OCI-LY1 (cell line): ENCODE data around the gene TFB2M.
A peak's percentile ranks its signal among the peaks of the same experiment; 100 is the strongest.
"Not testable (repeated sequence)": the region's sequence is repeated elsewhere in the genome, so short reads cannot be mapped to it uniquely, and the experiment has no call there.

Experiments
- H2AFZ ChIP-seq: fragments of 200-600 bp; sonication (generic), shearing (Covaris generic); 2 replicates; pipeline ENCODE4 v1.6.0; 2014; ENCODE audit warnings: antibody characterized with exemption, mild to moderate bottlenecking, low read length
- H3F3A ChIP-seq: fragments of 200-600 bp; sonication (generic), shearing (Covaris generic); 2 replicates; pipeline ENCODE4 v1.6.0; 2014; ENCODE audit warnings: mild to moderate bottlenecking, antibody characterized with exemption, low read length, moderate library complexity; ENCODE audit not compliant: insufficient read depth
- H3K27ac ChIP-seq: fragments of 200-600 bp; sonication (generic); 2 replicates; pipeline ENCODE4 v1.5.1; 2014; ENCODE audit warnings: low read length, mixed run types, mild to moderate bottlenecking, low read depth; ENCODE audit not compliant: poor library complexity, severe bottlenecking
- H3K27me3 ChIP-seq: fragments of 200-600 bp; sonication (generic); 2 replicates; pipeline ENCODE4 v1.6.0; 2014; ENCODE audit warnings: antibody characterized with exemption, mild to moderate bottlenecking, low read length, moderate library complexity; ENCODE audit not compliant: insufficient read depth
- H3K36me3 ChIP-seq: fragments of 200-600 bp; sonication (generic); 2 replicates; pipeline ENCODE4 v1.6.1; 2014; ENCODE audit warnings: mild to moderate bottlenecking, antibody characterized with exemption, low read length, moderate library complexity, mixed read lengths; ENCODE audit not compliant: insufficient read depth
- H3K4me1 ChIP-seq: fragments of 200-600 bp; sonication (generic); 2 replicates; pipeline ENCODE4 v1.5.1; 2014; ENCODE audit warnings: mild to moderate bottlenecking, low read length, moderate library complexity; ENCODE audit not compliant: insufficient read depth, severe bottlenecking
- H3K4me2 ChIP-seq: fragments of 200-600 bp; sonication (generic), shearing (Covaris generic); 2 replicates; pipeline ENCODE4 v1.6.1; 2014; ENCODE audit warnings: low read length
- H3K4me3 ChIP-seq: fragments of 200-600 bp; sonication (generic); 2 replicates; pipeline ENCODE4 v1.5.1; 2014; ENCODE audit warnings: low read length, low read depth, mild to moderate bottlenecking, mixed read lengths; ENCODE audit not compliant: poor library complexity, severe bottlenecking
- H3K79me2 ChIP-seq: fragments of 200-600 bp; shearing (Covaris generic); 2 replicates; pipeline ENCODE4 v1.6.1; 2016; ENCODE audit warnings: mixed run types, low read length, mixed read lengths; ENCODE audit not compliant: insufficient read depth
- H3K9ac ChIP-seq: fragments of 200-600 bp; sonication (generic), shearing (Covaris generic); 2 replicates; pipeline ENCODE4 v1.6.1; 2014; ENCODE audit warnings: mild to moderate bottlenecking, low read length, mixed read lengths
- H3K9me2 ChIP-seq: fragments of 200-600 bp; sonication (generic), shearing (Covaris generic); 2 replicates; pipeline ENCODE4 v1.6.1; 2014; ENCODE audit warnings: low read depth, mild to moderate bottlenecking, low read length, mixed read lengths
- H3K9me3 ChIP-seq: fragments of 200-600 bp; shearing (Covaris generic); 2 replicates; pipeline ENCODE4 v1.6.1; 2014; ENCODE audit warnings: low read length, mixed read lengths
- H4K20me1 ChIP-seq: fragments of 200-600 bp; sonication (generic), shearing (Covaris generic); 2 replicates; pipeline ENCODE4 v1.6.0; 2016; ENCODE audit warnings: mild to moderate bottlenecking, low read length; ENCODE audit not compliant: insufficient read depth
- CTCF ChIP-seq: fragments of 200-600 bp; sonication (generic), shearing (Covaris generic); IDR thresholded peaks from 2 replicates; pipeline ENCODE4 v1.5.1; 2017; ENCODE audit warnings: mild to moderate bottlenecking, antibody characterized with exemption, low read length, moderate library complexity, mixed read lengths
- EZH2 ChIP-seq: fragments of 200-600 bp; sonication (generic), shearing (Covaris generic); IDR thresholded peaks from 2 replicates; pipeline ENCODE4 v1.8.0; 2017; ENCODE audit warnings: borderline replicate concordance, mixed run types, mild to moderate bottlenecking, antibody characterized with exemption, low read length, moderate library complexity, mixed read lengths

Gene TFB2M

GRCh38 chr1:246565751-246566127 lies 322 bp downstream of the TFB2M start:
- Histone ChIP-seq H3K79me2 (peaks cover 63% of the 10 kb centered on the region), H3K9me2 (no peaks in the 10 kb centered on the region), H3K4me2 (peak overlapping the region; percentile 80), H3K4me1 (peaks cover 51% of the 10 kb centered on the region), H3K9ac (peak overlapping the region; percentile 70), H3K9me3 (no peaks in the 10 kb centered on the region), H3K27ac (no peak overlapping the region), H3F3A (no peaks in the 10 kb centered on the region), H2AFZ (no peak overlapping the region), H3K36me3 (peaks cover 19% of the 10 kb centered on the region; the same call in 1 of the 2 replicates), H4K20me1 (no peaks in the 10 kb centered on the region), H3K4me3 (peak overlapping the region; percentile 84), H3K27me3 (no peaks in the 10 kb centered on the region)
- TF ChIP-seq CTCF (no peak), EZH2 (no peak)

GRCh38 chr1:246564839-246565750 lies 966 bp downstream of the TFB2M start:
- Histone ChIP-seq H3K4me2 (peak overlapping the region; percentile 80), H3K9ac (peak overlapping the region; percentile 70)

GRCh38 chr1:246560833-246561232 lies 5.2 kb downstream of the TFB2M start:
- Histone ChIP-seq H3K79me2 (peaks cover 22% of the 10 kb centered on the region), H3K4me1 (peaks cover 17% of the 10 kb centered on the region), H3K36me3 (peaks cover 60% of the 10 kb centered on the region)
- not testable (repeated sequence) for H3K4me2 ChIP-seq, H3K27ac ChIP-seq, H3K4me3 ChIP-seq, H3K9me3 ChIP-seq, H3K9me2 ChIP-seq, H3K9ac ChIP-seq, H2AFZ ChIP-seq, H3F3A ChIP-seq, H4K20me1 ChIP-seq, H3K27me3 ChIP-seq

More at GRCh38 chr1:246564839-246565750, 966 bp downstream of the TFB2M start:
- Histone ChIP-seq H3F3A (no peaks in the 10 kb centered on the region), H3K4me3 (peak overlapping the region; percentile 84), H2AFZ (no peak overlapping the region), H3K36me3 (peaks cover 25% of the 10 kb centered on the region), H3K9me3 (no peaks in the 10 kb centered on the region), H3K4me1 (peaks cover 44% of the 10 kb centered on the region), H3K27me3 (no peaks in the 10 kb centered on the region), H3K79me2 (peaks cover 57% of the 10 kb centered on the region), H3K27ac (no peak overlapping the region), H4K20me1 (no peaks in the 10 kb centered on the region), H3K9me2 (no peaks in the 10 kb centered on the region)
- TF ChIP-seq CTCF (no peak), EZH2 (no peak)
